Type B pancreatic cell (in vitro differentiated cells): ENCODE results near the gene CCDC187. TPM values are rescaled to one million over a fixed set of nuclear protein-coding genes. Genes with fewer than 3 reads are reported as not detected.
"Not testable (repeated sequence)": the region's sequence is repeated elsewhere in the genome, so short reads cannot be mapped to it uniquely, and the experiment has no call there.

ENCODE experiments used
- DNase-seq: peaks from one replicate; pipeline ENCODE4 v3.0.0; 2021; ENCODE audit warnings: mixed read lengths; ENCODE audit not compliant: unreplicated experiment; ENCODE audit errors: extremely low spot score
- H3K27ac Mint-ChIP-seq: 2 replicates; pipeline ENCODE4 v1.8.0; 2021; ENCODE audit warnings: mild to moderate bottlenecking, mixed read lengths
- H3K27me3 Mint-ChIP-seq: 2 replicates; pipeline ENCODE4 v1.8.0; 2021; ENCODE audit warnings: mixed read lengths
- H3K36me3 Mint-ChIP-seq: 2 replicates; pipeline ENCODE4 v1.8.0; 2021; ENCODE audit warnings: mixed read lengths
- H3K4me1 Mint-ChIP-seq: one replicate; pipeline ENCODE4 v1.8.0; 2021; ENCODE audit warnings: mixed read lengths; ENCODE audit not compliant: unreplicated experiment
- H3K4me3 Mint-ChIP-seq: 2 replicates; pipeline ENCODE4 v1.8.0; 2021; ENCODE audit warnings: mild to moderate bottlenecking, mixed read lengths
- H3K9me3 Mint-ChIP-seq: 2 replicates; pipeline ENCODE4 v1.8.0; 2021; ENCODE audit warnings: mixed read lengths
- total RNA-seq: library from RNA; stranded (reverse); gene quantifications from 2 replicates; pipeline ENCODE4 v1.2.1, GENCODE V29; 2021; ENCODE audit warnings: low replicate concordance
- TF ChIP-seq, protein P1 (sequence below): fragments of 200-600 bp; sonication (generic); conservative IDR thresholded peaks from 2 replicates; pipeline ENCODE4 v1.5.0; 2021; ENCODE audit warnings: antibody characterized with exemption, mild to moderate bottlenecking

Gene CCDC187
- total RNA-seq, 1 donor from 2014 or later = 0.70 TPM

DNA sequence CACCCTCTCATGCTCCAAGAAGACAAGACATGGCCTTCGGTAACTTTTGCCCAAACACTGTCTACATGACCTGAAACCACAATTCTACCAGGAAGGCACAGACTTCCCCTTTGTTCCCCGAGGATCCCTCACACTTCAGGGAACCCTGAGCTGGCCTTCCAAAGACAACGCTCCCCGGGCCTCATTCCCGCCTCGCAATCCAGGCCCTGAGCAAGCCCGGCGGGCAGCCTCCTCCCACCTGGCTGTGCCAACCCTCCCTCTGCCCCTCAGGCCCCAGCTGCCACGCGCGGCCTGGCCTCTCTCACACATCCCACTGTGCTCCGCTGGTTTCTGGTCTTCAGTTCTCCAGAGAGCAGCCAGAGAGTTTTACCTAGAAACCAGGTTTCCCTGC is 65.6 kb downstream of the CCDC187 start:
- peaks cover 15% of the 10 kb centered on the region for H3K4me1 Mint-ChIP-seq
- H3K27me3 Mint-ChIP-seq = no peaks in the 10 kb centered on the region
- no peaks in the 10 kb centered on the region for H3K9me3 Mint-ChIP-seq
- no peak for DNase-seq
- H3K4me3 Mint-ChIP-seq = no peak overlapping the region
- H3K27ac Mint-ChIP-seq = peak overlapping the region; percentile 34
- TF ChIP-seq, protein P1, sequence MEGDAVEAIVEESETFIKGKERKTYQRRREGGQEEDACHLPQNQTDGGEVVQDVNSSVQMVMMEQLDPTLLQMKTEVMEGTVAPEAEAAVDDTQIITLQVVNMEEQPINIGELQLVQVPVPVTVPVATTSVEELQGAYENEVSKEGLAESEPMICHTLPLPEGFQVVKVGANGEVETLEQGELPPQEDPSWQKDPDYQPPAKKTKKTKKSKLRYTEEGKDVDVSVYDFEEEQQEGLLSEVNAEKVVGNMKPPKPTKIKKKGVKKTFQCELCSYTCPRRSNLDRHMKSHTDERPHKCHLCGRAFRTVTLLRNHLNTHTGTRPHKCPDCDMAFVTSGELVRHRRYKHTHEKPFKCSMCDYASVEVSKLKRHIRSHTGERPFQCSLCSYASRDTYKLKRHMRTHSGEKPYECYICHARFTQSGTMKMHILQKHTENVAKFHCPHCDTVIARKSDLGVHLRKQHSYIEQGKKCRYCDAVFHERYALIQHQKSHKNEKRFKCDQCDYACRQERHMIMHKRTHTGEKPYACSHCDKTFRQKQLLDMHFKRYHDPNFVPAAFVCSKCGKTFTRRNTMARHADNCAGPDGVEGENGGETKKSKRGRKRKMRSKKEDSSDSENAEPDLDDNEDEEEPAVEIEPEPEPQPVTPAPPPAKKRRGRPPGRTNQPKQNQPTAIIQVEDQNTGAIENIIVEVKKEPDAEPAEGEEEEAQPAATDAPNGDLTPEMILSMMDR = no peak
- peaks cover 3% of the 10 kb centered on the region for H3K36me3 Mint-ChIP-seq

DNA sequence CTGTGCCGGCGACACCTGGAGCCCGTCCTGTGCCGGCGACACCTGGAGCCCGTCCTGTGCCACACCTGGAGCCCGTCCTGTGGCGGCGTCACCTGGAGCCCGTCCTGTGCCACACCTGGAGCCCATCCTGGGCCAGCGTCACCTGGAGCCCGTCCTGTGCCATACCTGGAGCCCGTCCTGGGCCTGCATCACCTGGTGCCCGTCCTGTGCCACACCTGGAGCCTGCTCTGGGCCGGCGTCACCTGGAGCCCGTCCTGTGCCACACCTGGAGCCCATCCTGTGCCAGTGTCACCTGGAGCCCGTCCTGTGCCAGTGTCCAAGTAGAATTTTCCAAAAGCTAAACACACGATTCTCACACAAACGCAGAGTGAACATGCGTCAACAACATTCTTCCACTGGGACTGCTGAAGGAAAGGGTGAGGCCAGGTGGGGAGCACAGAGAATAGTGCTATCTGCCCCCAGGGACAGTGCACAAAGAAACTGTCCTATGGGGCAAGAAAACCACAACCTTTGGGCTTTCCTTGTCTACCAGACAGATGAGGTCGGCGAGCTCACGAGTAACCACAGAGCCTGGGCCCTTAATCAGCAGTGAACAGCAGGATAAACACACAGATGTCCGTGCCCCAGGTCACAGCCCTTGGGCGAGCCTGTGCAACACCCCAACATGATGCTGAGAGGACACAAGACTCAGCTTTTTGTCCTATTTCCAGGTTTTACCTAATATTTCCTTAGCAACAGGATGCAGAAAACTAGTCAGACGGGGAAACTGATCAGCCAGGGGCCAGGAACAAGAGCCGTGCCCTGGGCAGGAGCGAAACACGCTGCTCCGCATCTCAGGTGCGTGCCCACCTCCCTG is 66.2 kb downstream of the CCDC187 start:
- H3K9me3 Mint-ChIP-seq = no peaks in the 10 kb centered on the region
- H3K4me1 Mint-ChIP-seq = peaks cover 14% of the 10 kb centered on the region
- H3K27ac Mint-ChIP-seq = no peak overlapping the region
- H3K36me3 Mint-ChIP-seq = peaks cover 3% of the 10 kb centered on the region
- H3K4me3 Mint-ChIP-seq = no peak overlapping the region
- TF ChIP-seq, protein P1 = no peak
- no peak for DNase-seq
- H3K27me3 Mint-ChIP-seq = no peaks in the 10 kb centered on the region

DNA sequence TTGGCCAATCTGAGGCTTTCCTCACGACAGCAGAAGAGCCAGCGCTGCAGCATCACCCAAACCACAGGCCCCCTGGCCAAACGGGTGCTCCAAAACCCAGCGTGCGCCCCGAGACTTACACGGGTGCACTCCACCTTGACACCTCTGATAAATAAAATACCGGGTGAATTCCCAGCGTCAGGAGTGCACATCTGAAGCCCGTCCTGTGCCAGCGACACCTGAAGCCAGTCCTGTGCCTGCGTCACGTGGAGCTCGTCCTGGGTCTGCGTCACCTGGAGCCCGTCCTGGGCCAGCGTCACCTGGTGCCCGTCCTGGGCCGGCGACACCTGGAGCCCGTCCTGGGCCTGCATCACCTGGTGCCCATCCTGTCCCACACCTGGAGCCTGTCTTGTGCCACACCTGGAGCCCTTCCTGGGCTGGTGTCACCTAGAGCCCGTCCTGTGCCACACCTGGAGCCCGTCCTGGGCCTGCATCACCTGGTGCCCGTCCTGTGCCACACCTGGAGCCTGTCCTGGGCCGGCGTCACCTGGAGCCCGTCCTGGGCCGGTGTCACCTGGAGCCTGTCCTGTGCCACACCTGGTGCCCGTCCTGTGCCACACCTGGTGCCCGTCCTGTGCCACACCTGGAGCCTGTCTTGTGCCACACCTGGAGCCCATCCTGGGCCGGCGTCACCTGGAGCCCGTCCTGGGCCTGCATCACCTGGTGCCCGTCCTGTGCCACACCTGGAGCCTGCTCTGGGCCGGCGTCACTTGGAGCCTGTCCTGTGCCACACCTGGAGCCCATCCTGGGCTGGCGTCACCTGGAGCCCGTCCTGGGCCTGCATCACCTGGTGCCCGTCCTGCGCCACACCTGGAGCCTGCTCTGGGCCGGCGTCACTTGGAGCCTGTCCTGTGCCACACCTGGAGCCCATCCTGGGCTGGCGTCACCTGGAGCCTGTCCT is 67.2 kb downstream of the CCDC187 start:
- not testable (repeated sequence) for H3K27ac Mint-ChIP-seq, H3K4me3 Mint-ChIP-seq, H3K27me3 Mint-ChIP-seq, H3K36me3 Mint-ChIP-seq, H3K9me3 Mint-ChIP-seq, DNase-seq, H3K4me1 Mint-ChIP-seq

DNA sequence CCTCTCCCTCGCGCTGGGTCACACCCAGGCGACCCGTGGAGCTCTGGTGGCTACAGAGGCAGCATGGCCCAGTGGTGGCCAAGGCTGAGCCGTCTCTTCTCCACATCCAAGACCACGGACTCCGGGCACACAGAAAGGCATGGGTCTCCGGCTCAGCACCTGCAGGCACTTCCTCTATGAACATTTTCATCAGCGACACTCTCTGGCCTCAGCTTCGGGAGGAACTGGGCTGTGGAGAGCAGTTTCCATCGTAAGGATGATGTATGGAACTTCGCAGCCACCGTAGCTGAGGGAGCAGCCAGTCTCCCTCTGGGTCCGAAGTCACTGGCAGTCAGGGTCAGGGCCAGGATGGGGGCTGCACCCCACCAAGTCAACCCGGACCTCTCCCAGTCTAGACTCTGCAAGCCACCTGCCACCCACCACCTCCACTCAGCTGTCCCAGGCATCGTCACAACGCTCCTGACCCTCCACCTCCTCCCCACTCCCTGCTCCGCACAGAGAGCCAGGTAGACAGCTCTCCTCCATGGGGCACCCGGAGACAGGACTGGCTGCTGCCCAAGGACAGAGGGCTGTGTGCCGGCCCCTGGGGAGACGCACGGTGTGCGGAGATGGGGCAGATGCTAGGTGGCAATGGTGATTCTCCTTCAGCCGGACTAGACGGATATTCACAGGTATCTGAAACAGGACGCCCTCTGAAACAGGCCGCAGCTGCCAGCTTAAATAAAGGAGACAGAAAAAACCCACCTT is 68.0 kb downstream of the CCDC187 start:
- no peak for DNase-seq
- Mint-ChIP-seq H3K27ac (no peak overlapping the region), H3K4me1 (peaks cover 13% of the 10 kb centered on the region), H3K9me3 (no peaks in the 10 kb centered on the region), H3K36me3 (peaks cover 3% of the 10 kb centered on the region), H3K27me3 (no peaks in the 10 kb centered on the region), H3K4me3 (no peak overlapping the region)
- TF ChIP-seq, protein P1 = no peak

DNA sequence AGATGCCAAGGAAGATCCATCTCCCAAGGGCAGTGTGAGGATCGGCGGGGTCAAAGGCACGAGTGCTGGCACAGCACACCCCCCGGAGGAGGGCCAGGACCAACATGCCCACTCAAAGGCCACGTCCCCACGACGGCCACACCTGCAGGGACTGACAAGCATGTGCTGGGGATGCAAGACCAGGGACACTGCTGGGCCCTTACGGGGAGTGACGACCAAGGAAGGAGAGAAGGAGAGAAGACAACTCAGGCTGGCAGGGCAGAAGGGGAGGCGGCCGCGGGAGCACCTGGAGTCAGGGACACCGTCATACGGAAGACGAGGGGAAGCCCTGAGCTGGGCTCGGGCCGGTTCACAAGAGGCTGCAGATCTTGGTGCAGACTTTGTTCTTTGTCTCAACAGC is 68.7 kb downstream of the CCDC187 start:
- peaks cover 3% of the 10 kb centered on the region for H3K36me3 Mint-ChIP-seq
- no peak overlapping the region for H3K27ac Mint-ChIP-seq
- TF ChIP-seq, protein P1 = no peak
- peaks cover 13% of the 10 kb centered on the region for H3K4me1 Mint-ChIP-seq
- no peaks in the 10 kb centered on the region for H3K9me3 Mint-ChIP-seq
- no peaks in the 10 kb centered on the region for H3K27me3 Mint-ChIP-seq
- no peak for DNase-seq
- H3K4me3 Mint-ChIP-seq = no peak overlapping the region
